ENCODE results near the gene KIFAP3.

Gene KIFAP3

GRCh38 chr1:169995993-169996392 lies 78.5 kb downstream of the KIFAP3 start:
- in situ Hi-C loops (cut with HindIII; ENCODE audit: low sequenced_read_pairs), result no loop called here

- in situ Hi-C loops (cut with HindIII; ENCODE audit: low sequenced_read_pairs), result no loop called here
Measured at GRCh38 chr1:169989246-169989645, 85.2 kb downstream of the KIFAP3 start.

GRCh38 chr1:169985757-169986156 lies 88.7 kb downstream of the KIFAP3 start:
- in situ Hi-C loops (cut with HindIII; ENCODE audit: low sequenced_read_pairs), result no loop called here

- in situ Hi-C loops (cut with HindIII; ENCODE audit: low sequenced_read_pairs), result no loop called here
Measured at GRCh38 chr1:169974067-169974466, 100.4 kb downstream of the KIFAP3 start.

GRCh38 chr1:169970114-169970513 lies 104.4 kb downstream of the KIFAP3 start:
- in situ Hi-C loops (cut with HindIII; ENCODE audit: low sequenced_read_pairs), result no loop called here

GRCh38 chr1:169968174-169968573 lies 106.3 kb downstream of the KIFAP3 start:
- in situ Hi-C loops (cut with HindIII; ENCODE audit: low sequenced_read_pairs), result no loop called here

- in situ Hi-C loops (cut with HindIII; ENCODE audit: low sequenced_read_pairs), result no loop called here
Measured at GRCh38 chr1:169964206-169964605, 110.3 kb downstream of the KIFAP3 start.

- in situ Hi-C loops (cut with HindIII; ENCODE audit: low sequenced_read_pairs), result no loop called here
Measured at GRCh38 chr1:169959686-169960085, 114.8 kb downstream of the KIFAP3 start.

GRCh38 chr1:169958987-169959386 lies 115.5 kb downstream of the KIFAP3 start:
- in situ Hi-C loops (cut with HindIII; ENCODE audit: low sequenced_read_pairs), result no loop called here

- in situ Hi-C loops (cut with HindIII; ENCODE audit: low sequenced_read_pairs), result no loop called here
Measured at GRCh38 chr1:169957884-169958283, 116.6 kb downstream of the KIFAP3 start.

GRCh38 chr1:169951108-169951507 lies 123.4 kb downstream of the KIFAP3 start:
- in situ Hi-C loops (cut with HindIII; ENCODE audit: low sequenced_read_pairs), result no loop called here

- in situ Hi-C loops (cut with HindIII; ENCODE audit: low sequenced_read_pairs), result no loop called here
Measured at GRCh38 chr1:169949139-169949538, 125.4 kb downstream of the KIFAP3 start.

GRCh38 chr1:169946206-169946605 lies 128.3 kb downstream of the KIFAP3 start:
- in situ Hi-C loops (cut with HindIII; ENCODE audit: low sequenced_read_pairs), result no loop called here

- in situ Hi-C loops (cut with HindIII; ENCODE audit: low sequenced_read_pairs), result no loop called here
Measured at GRCh38 chr1:169945181-169945580, 129.3 kb downstream of the KIFAP3 start.

- in situ Hi-C loops (cut with HindIII; ENCODE audit: low sequenced_read_pairs), result no loop called here
Measured at GRCh38 chr1:169944621-169945020, 129.9 kb downstream of the KIFAP3 start.

- in situ Hi-C loops (cut with HindIII; ENCODE audit: low sequenced_read_pairs), result no loop called here
Measured at GRCh38 chr1:169943963-169944526, 130.4 kb downstream of the KIFAP3 start.

- in situ Hi-C loops (cut with HindIII; ENCODE audit: low sequenced_read_pairs), result no loop called here
Measured at GRCh38 chr1:169941982-169942830, 132.3 kb downstream of the KIFAP3 start.

GRCh38 chr1:169933984-169934725 lies 140.3 kb downstream of the KIFAP3 start:
- in situ Hi-C loops (cut with HindIII; ENCODE audit: low sequenced_read_pairs), result no loop called here

- in situ Hi-C loops (cut with HindIII; ENCODE audit: low sequenced_read_pairs), result no loop called here
Measured at GRCh38 chr1:169931795-169932231, 142.7 kb downstream of the KIFAP3 start.

GRCh38 chr1:169929210-169929526 lies 145.3 kb downstream of the KIFAP3 start:
- in situ Hi-C loops (cut with HindIII; ENCODE audit: low sequenced_read_pairs), result no loop called here

- in situ Hi-C loops (cut with HindIII; ENCODE audit: low sequenced_read_pairs), result no loop called here
Measured at GRCh38 chr1:169928438-169929209, 145.9 kb downstream of the KIFAP3 start.

Data from DLD1 (cell line).